Lung (tissue), 12 donors: ENCODE results near the gene LRRC56. TPM values are rescaled to one million over a fixed set of nuclear protein-coding genes. Genes with fewer than 3 reads are reported as not detected.
A peak's percentile ranks its signal among the peaks of the same experiment; 100 is the strongest.

Experiments
- ATAC-seq: fragments of 200-7000 bp; cut with Tn5 transposase; one replicate; pipeline ENCODE4 v1.9.1; 2020; ENCODE audit warnings: moderate number of reproducible peaks; ENCODE audit not compliant: insufficient read depth, low FRiP score
- DNase-seq, 3 donors: peaks; one replicate each; pipeline ENCODE4 v3.0.0-alpha.2; 2013 to 2017
- H3K27ac ChIP-seq, 2 donors: one replicate each; pipeline ENCODE4 v1.5.1; 2013; ENCODE audit warnings: mild to moderate bottlenecking in 2 of 2, moderate library complexity in 2 of 2, control low read depth in 1 of 2, inconsistent platforms in 1 of 2, low read depth in 1 of 2, low read length in 1 of 2
- H3K27me3 ChIP-seq, 3 donors: one replicate each; pipeline ENCODE4 v1.5.1; 2013; ENCODE audit warnings: low read length in 2 of 3; ENCODE audit not compliant: control insufficient read depth in 3 of 3, insufficient read depth in 3 of 3
- H3K36me3 ChIP-seq, 4 donors: one replicate each; pipeline ENCODE4 v1.5.1; 2013; ENCODE audit warnings: low read length in 4 of 4, mild to moderate bottlenecking in 1 of 4, moderate library complexity in 1 of 4; ENCODE audit not compliant: control insufficient read depth in 4 of 4, insufficient read depth in 4 of 4
- H3K4me1 ChIP-seq, 5 donors: one replicate each; pipeline ENCODE4 v1.5.1; 2013; ENCODE audit warnings: low read length in 5 of 5, mild to moderate bottlenecking in 2 of 5, moderate library complexity in 1 of 5; ENCODE audit not compliant: control insufficient read depth in 5 of 5, insufficient read depth in 5 of 5
- H3K4me3 ChIP-seq: one replicate; pipeline ENCODE4 v1.5.1; 2013; ENCODE audit warnings: mild to moderate bottlenecking, control low read depth, moderate library complexity
- H3K9ac ChIP-seq, 2 donors: one replicate each; pipeline ENCODE4 v1.5.1; 2013; ENCODE audit warnings: low read length in 2 of 2, control low read depth in 1 of 2; ENCODE audit not compliant: insufficient read depth in 1 of 2
- H3K9me3 ChIP-seq, 4 donors: one replicate each; pipeline ENCODE4 v1.5.1; 2013; ENCODE audit warnings: low read length in 3 of 4, mild to moderate bottlenecking in 1 of 4, moderate library complexity in 1 of 4; ENCODE audit not compliant: control insufficient read depth in 4 of 4, insufficient read depth in 3 of 4
- WGBS, 2 donors: extraction: QIAGEN DNeasy Blood & Tissue Kit; methylation state at CpG; one replicate each; pipeline ENCODE4 v1.1.7; 2013; 5-methylcytosine and 5-hydroxymethylcytosine counted together
- polyA plus RNA-seq, 2 donors: library from polyadenylated mRNA; stranded (reverse); fragments of 200-250 nt; gene quantifications; one replicate each; pipeline ENCODE4 v1.2.1, GENCODE V29; 2013
- total RNA-seq, 2 donors: library from RNA; depleted of rRNA in 1 of 2; stranded (reverse); fragments of >200 nt in 1 of 2; gene quantifications; one replicate each; pipeline ENCODE4 v1.2.1, GENCODE V29; 2014 to 2021
- TF ChIP-seq, protein P1 (sequence below): IDR thresholded peaks from 2 replicates; pipeline ENCODE4 v1.5.1; 2012; ENCODE audit warnings: mild to moderate bottlenecking; ENCODE audit errors: control extremely low read depth, extremely low read depth
- donor health status: control.
- donor health status: control.
- donor health status: Bipolar disorder and iron deficiency.
- donor health status: healthy.
- donor health status: DM: yes; HTN: yes; CAD: no.

LRRC56 gene
- total and polyA plus RNA-seq, 4 donors, result 3.4 to 11.7 (median 4.7) TPM

DNA sequence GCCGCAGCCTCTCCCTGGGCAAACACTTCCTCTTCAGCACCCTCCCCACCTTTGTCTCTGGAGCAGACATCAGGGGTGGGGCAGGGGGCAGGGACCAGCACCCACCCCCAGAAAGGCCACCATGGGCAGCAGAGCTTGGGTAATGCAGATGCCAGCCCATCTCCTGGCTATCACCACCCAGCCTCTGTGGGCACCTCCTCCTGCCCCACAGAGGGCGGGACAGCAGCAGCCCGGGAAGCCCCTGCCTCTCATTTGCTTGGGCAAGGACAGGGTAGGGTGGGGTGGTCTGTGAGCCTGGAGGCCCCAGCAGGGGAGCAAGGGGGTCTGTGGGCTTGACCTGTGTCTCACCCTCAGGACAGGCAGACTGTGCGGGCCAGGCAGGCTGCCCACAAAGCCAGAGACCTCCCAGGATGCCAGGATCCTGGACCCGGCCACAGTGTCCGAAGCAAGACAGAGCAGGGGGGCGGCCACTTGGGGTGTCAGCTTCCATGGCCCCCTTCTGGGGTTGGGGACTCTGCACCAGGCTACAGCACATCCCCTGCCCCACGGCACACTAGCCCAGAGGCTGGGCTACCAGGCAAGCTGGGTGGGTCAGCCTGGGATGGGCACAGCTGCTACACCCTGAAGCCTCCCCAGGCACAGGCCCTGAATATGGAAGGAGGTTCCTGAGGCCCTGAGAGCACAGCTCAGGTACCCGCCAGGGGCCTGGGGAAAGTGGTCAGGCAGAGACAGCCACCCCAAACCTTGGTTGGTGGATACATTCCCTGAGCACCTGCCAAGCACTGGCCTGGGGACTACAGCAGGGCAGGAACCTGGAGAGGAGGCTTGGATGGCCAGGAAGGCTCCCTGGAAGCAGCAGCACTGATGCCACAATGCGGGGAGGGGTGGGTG is 34.8 kb upstream of the LRRC56 start:
- no peaks in the 10 kb centered on the region for H3K9me3 ChIP-seq
- H3K4me3 ChIP-seq, result no peak overlapping the region
- TF ChIP-seq, protein P1, sequence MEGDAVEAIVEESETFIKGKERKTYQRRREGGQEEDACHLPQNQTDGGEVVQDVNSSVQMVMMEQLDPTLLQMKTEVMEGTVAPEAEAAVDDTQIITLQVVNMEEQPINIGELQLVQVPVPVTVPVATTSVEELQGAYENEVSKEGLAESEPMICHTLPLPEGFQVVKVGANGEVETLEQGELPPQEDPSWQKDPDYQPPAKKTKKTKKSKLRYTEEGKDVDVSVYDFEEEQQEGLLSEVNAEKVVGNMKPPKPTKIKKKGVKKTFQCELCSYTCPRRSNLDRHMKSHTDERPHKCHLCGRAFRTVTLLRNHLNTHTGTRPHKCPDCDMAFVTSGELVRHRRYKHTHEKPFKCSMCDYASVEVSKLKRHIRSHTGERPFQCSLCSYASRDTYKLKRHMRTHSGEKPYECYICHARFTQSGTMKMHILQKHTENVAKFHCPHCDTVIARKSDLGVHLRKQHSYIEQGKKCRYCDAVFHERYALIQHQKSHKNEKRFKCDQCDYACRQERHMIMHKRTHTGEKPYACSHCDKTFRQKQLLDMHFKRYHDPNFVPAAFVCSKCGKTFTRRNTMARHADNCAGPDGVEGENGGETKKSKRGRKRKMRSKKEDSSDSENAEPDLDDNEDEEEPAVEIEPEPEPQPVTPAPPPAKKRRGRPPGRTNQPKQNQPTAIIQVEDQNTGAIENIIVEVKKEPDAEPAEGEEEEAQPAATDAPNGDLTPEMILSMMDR, result no peak
- DNase-seq, result no peak
- ATAC-seq, result no peak
- H3K4me1 ChIP-seq, result peaks cover 0 to 28% (median 5%) of the 10 kb centered on the region in 5 donors
- H3K36me3 ChIP-seq, result peaks cover 4 to 45% (median 26%) of the 10 kb centered on the region in 4 donors
- 60 to 76% methylated on average over 9 to 10 of the region's 10 CpGs for WGBS, 2 donors
- H3K9ac ChIP-seq, result no peak overlapping the region
- no peaks in the 10 kb centered on the region for H3K27me3 ChIP-seq
- peak overlapping the region in 1 of 2 donors; percentile 30 for H3K27ac ChIP-seq

DNA sequence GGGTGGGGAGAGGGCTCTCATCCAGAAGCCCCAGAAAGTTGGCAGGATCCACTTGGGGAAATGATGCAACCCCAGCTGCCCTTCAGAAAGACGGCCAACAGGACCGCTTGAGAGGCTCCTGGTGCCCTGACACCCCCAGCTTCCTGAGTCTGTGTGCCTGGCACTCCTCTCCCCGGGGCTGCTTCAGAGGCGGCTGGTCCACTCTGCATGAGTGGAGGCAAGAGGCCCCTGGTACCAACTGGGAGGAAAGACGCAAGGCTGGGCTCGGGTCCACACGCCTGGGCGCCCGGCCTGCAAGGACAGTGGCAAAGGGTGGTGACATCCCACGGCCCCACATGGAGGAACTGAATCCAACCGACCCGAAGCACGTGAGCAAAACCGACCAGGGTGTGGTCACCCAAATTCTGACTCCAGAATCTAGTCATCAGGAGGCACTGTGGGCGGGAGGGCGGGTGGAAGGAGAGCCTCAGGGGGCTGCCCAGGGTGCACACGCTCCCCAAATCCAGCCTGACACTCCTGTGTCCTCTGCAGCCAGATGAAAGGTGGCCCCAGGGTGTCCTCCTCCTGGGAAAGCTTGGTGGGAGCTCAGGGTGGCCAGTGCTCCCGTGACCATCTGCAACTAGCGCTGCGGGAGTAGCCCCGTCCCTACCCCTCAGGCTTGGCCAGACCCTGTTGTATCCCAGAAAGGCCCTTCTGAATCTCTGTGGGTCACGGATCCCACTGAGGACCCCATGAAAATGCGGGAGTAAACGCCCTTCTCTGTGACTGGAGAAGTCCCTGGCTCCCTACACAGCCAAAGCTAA is 33.9 kb upstream of the LRRC56 start:
- H3K9ac ChIP-seq, result no peak overlapping the region
- TF ChIP-seq, protein P1, result no peak
- ATAC-seq (no peak), DNase-seq (peak in 1 of 3 donors; percentile 21)
- no peaks in the 10 kb centered on the region for H3K27me3 ChIP-seq
- H3K27ac ChIP-seq, result peak overlapping the region in 1 of 2 donors; percentile 91
- no peaks in the 10 kb centered on the region for H3K9me3 ChIP-seq
- peaks cover 4 to 37% (median 19%) of the 10 kb centered on the region in 4 donors for H3K36me3 ChIP-seq
- peaks cover 0 to 34% (median 5%) of the 10 kb centered on the region in 5 donors for H3K4me1 ChIP-seq
- peak overlapping the region; percentile 40 for H3K4me3 ChIP-seq
- WGBS, 2 donors, result 41% methylated on average over 24 of the region's 24 CpGs

DNA sequence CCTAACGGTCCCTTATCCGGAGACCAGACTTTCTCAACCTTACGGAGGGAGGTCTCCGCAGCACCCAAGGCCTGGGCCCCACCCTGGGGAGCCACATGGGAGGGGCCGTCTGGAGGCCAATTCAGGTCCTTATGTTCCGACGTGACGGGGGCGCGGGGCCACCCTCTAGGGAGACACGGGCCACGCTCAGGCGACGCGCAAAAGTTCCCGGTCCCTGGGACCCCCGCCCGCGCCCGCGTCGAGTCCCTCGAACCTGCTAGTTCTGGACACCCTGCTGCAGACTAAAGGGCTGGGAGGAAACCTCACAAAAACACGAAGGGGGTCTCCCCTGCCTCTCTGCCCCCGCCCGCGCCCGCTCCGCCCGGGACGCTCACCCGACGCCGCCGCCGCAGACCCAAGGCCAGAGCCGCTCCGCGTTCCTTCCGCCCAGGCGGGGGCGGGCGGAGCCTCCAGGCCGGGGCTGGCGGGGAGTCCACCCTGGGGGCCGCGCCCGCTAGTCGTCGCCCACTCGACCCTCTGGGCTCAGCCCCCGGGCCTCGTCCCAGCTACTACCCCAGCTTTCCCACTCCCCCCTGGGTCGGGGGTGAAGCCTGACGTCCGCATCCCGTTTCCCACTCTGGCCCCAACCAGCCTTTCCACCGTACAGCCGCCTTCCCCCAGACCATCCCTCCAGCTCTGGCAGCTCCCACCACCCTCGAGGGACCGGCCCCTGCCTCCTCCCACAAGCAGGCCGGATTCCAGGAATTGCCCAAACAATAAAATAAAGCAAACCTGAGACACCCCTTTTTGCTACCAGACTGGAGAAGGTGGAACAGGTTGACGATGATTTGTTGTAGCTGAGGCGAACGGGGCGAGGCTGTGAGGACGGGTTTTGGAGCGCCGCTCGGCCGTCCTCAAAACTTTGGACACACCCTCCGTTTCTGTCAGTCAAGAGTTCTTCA is 33.0 kb upstream of the LRRC56 start:
- Histone ChIP-seq H3K9ac (peak overlapping the region; percentile 25 to 58), H3K9me3 (no peaks in the 10 kb centered on the region), H3K4me1 (peaks cover 0 to 34% (median 5%) of the 10 kb centered on the region in 5 donors), H3K4me3 (peak overlapping the region; percentile 40), H3K27me3 (no peaks in the 10 kb centered on the region), H3K27ac (peak overlapping the region; percentile 51 to 91), H3K36me3 (peaks cover 0 to 29% (median 12%) of the 10 kb centered on the region in 4 donors)
- ATAC-seq (no peak), DNase-seq (peak; percentile 47 to 49 (median 48))
- 5 to 15% methylated on average over 68 to 72 of the region's 72 CpGs for WGBS, 2 donors
- TF ChIP-seq, protein P1, result no peak
